K562 (cell line): ENCODE results near the gene PIM3.

Source experiments
- ARHGAP35 ChIP-seq: fragments of 450-650 bp; IDR thresholded peaks from 2 replicates; pipeline ENCODE4 v1.6.1; 2018; ENCODE audit not compliant: partially characterized antibody
- CHD7 ChIP-seq: fragments of 200-600 bp; sonication (generic); IDR thresholded peaks from one replicate; pipeline ENCODE4 v1.6.1; 2012; ENCODE audit warnings: mild to moderate bottlenecking, low read depth, low read length, inconsistent platforms
- HCFC1 ChIP-seq: IDR thresholded peaks from 2 replicates; pipeline ENCODE4 v1.6.1; 2012; ENCODE audit warnings: low read depth, low read length, improper control_type of control experiment
- NR2C2 ChIP-seq, 2 experiments: fragments of 200-800 bp in 1 of 2; sonication (Bioruptor generic) in 1 of 2; sonication (generic) in 1 of 2; formaldehyde crosslinking in 1 of 2; IDR thresholded peaks; 2 replicates each; pipeline versions ENCODE4 v1.6.1 to v1.8.0; 2016 to 2022; ENCODE audit warnings: mild to moderate bottlenecking in 1 of 2, missing compliant biosample characterization in 1 of 2, missing genetic modification characterization in 1 of 2, missing genetic modification reagents in 1 of 2
- POLR2AphosphoS5 ChIP-seq: IDR thresholded peaks from 2 replicates; pipeline ENCODE4 v1.6.1; 2011; ENCODE audit warnings: mild to moderate bottlenecking, low read depth, low read length, moderate library complexity; ENCODE audit not compliant: control insufficient read depth, insufficient read depth
- TCF7L2 ChIP-seq: fragments of 150-350 bp; IDR thresholded peaks from 2 replicates; pipeline ENCODE4 v1.6.1; 2016; ENCODE audit warnings: low read depth, mild to moderate bottlenecking, low read length, moderate library complexity
- ZBTB43 ChIP-seq: sonication (generic); formaldehyde crosslinking; IDR thresholded peaks from 2 replicates; pipeline ENCODE4 v1.8.0; 2023; ENCODE audit warnings: mild to moderate bottlenecking, missing genetic modification reagents
- ZNF124 ChIP-seq: sonication (generic); formaldehyde crosslinking; IDR thresholded peaks from 2 replicates; pipeline ENCODE4 v1.8.1; 2022; ENCODE audit warnings: missing genetic modification reagents
- TF ChIP-seq, protein P1 (sequence below), 3 experiments: IDR thresholded peaks in 2 of 3; conservative IDR thresholded peaks in 1 of 3; 2 replicates each; pipeline ENCODE4 v1.5.1; 2011 to 2012; ENCODE audit warnings: low read length in 3 of 3, mild to moderate bottlenecking in 3 of 3, control low read depth in 2 of 3, improper control_type of control experiment in 1 of 3, inconsistent platforms in 1 of 3, low read depth in 1 of 3, mixed read lengths in 1 of 3, moderate library complexity in 1 of 3; ENCODE audit not compliant: insufficient read depth in 2 of 3

DNA sequence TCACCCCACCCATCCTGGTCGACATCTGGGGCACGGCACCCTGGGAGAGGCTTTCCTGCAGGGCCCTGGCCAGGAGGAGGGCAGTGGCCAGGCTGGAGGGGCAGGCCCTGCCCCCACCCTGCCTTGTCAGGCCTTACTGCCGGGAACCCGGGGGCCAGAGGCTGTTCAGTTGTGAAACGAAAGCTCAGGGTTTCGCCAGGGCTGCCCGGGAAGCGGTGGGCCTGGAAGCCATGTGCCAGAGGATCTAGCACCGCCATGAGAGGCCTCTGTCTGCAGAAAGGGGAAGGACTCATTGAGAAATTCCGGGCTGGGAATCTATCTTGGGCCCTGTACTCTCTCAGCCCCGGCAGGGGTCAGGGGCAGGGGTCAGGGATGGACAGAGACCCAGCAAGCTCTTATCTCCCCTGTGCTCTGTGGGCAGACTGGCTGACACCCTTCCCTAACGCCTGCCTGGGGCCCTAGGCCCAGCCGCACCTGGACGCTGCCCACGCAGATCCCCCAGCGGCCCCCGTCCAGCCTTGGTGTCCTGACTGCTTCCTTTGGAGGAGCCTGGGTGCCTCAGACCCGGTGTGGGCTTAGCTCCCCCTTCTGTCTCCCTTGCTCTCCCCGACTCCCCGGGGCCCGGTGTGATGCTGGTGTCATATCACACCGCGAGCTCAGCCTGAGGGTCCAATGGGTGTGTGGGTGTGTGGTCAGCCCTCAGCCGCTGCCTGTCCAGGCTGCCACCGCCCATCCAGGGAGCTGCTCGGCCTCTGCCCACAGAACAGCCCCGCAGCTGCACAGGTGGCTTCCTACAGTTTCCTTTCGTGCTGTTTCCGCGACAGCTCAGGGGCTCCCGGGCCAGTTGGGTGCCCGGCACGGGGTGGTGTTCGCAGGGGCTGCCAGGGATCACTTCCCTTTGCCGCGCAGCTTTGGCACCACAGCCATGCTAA, 6.5 kb downstream of the PIM3 start:
- no peak for TF ChIP-seq ZNF124
- TF ChIP-seq, protein P1, sequence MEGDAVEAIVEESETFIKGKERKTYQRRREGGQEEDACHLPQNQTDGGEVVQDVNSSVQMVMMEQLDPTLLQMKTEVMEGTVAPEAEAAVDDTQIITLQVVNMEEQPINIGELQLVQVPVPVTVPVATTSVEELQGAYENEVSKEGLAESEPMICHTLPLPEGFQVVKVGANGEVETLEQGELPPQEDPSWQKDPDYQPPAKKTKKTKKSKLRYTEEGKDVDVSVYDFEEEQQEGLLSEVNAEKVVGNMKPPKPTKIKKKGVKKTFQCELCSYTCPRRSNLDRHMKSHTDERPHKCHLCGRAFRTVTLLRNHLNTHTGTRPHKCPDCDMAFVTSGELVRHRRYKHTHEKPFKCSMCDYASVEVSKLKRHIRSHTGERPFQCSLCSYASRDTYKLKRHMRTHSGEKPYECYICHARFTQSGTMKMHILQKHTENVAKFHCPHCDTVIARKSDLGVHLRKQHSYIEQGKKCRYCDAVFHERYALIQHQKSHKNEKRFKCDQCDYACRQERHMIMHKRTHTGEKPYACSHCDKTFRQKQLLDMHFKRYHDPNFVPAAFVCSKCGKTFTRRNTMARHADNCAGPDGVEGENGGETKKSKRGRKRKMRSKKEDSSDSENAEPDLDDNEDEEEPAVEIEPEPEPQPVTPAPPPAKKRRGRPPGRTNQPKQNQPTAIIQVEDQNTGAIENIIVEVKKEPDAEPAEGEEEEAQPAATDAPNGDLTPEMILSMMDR (IDR thresholded peaks at IDR 0.05 in 2 of 3, conservative IDR thresholded peaks at IDR 0.05 in 1 of 3; ENCODE audit: insufficient read depth in 2 of 3, low read depth in 1 of 3, low read length in 3 of 3): no peak
- TF ChIP-seq NR2C2 (CRISPR knock-in tag; IDR thresholded peaks at IDR 0.05): no peak; the same call in 1 of the 2 replicates
- peak; percentile 51 for TF ChIP-seq NR2C2 (tag; IDR thresholded peaks at IDR 0.05)
- no peak for TF ChIP-seq POLR2AphosphoS5
- TF ChIP-seq ZBTB43: no peak
- no peak for TF ChIP-seq HCFC1
- TF ChIP-seq ARHGAP35: no peak
- no peak for TF ChIP-seq CHD7
- TF ChIP-seq TCF7L2: no peak
